AML-193 (cell line): ENCODE results near the gene BCL2L11.

Source experiments
- DNase-seq, 2 experiments: peaks; one replicate each; lab custom pipeline; 2025; lab: John Stamatoyannopoulos, UW

BCL2L11 gene

DNA sequence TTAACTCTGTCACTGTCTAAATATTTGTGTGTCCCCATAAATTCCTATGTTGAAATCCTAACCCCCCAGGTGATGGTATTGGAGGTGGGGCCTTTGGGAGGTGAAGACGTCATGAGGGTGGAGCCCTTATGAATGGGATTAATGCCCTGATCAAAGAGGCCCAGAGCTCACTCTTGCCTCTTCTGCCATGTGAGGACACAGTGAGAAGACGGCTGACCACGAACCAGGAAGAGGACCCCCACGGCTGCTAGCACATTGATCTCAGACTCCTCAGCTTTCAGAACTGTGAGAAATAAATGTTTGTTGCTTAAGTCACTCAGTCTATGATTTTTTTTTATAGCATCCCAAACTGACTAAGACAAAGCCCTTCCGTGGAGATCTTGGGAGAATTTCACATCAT, 71.2 kb downstream of the BCL2L11 start:
- no peak for DNase-seq

DNA sequence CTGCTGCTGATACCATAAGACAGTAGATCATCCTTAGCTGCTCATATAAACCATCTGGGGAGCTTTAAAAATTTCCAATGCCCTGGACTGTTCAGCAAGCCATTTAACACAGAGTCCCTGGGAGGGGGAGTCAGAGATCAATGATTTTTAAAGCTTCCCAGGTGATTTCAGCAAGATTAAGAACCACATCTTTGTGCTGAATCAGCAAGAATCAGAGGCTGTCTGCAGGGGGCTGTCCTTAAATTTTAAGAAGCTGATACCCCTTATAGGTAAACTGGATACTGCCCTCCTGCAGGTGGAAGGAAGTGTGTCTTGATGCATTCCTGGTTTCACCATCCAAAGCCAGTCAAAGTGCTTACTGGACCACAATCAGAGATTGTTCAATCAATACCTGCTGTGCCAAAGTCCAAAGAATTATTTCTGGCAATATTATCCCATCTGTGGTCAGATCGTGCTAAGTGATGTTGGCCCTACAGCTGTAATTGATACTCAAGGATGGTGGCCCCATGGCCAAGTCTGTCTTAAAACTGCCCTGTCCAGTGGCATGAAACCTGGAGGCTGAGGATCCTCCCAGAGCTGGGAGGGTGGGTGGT, 72.2 kb downstream of the BCL2L11 start:
- no peak for DNase-seq

DNA sequence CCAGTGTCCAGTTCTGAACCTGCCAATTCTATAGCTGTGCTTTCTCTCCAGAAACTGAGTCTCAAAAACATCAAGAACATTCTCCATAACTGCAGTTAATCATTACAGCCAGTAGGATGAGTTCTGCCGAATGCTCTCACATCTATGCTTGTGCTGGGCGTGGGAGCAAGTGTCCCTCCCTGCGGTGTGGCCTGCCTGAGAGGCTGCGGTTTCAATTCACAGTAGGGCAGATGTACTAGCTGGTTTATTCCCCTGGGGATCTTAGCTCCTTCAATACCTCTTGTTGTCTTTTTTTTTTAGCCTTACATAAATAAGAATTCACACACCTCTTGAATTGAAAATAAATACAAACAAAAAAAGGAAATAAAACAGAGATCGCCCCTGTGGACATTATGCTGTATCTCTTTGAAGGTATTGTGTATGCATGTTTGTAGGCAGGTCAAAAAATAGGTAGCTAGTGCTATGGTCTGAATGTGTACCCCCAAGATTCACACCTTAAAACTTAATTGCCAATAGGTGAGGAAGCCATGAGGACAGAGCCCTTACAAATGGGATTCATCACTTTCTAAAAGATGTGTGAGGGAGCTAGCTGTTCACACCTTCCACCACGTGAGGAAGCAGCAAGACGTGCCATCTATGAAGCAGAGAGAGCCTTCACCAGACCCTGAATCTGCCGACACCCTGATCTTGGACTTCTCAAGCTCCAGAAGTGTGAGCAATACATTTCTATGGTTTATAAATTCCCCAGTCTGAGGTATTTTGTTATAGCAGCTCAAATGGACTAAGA, 74.3 kb downstream of the BCL2L11 start:
- DNase-seq, result no peak

DNA sequence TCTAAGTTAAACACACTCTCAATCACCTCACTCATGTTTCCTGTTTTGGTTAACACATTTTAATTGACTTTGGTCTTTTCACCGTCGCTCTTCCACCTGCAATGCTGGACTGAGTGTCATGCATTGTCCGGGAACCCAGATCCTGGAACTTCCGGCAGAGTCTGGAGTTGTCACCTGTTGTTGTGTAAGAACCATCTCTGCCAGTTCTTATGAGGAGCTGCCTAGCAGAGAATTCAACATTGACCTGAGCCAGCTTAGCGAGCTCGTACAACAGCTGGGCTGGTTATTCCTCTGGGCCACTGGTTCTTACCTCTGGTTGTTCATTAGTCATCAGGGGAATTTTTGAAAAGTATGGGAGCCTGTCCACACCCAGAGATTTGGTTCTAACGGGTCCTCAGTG, 75.7 kb downstream of the BCL2L11 start:
- DNase-seq, result no peak

DNA sequence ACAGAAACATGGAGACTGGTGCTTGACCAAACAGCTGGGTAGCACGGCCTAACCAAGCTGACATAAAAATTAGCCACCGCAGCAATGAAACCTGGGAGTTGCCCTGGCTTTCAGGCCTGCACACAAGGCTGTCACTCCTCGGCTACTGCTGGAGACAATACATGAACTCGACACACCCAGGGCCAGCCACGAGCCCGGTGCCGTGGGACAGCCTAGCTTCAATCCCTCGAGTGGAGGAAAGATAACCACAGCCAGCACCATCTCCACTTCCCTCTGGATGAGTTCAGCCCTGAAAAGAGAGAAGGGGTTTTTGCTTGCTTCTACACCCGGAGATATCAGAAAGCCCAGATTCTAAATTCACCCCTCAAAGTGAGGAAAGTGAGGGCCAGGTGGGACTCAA, 78.0 kb downstream of the BCL2L11 start:
- no peak for DNase-seq

DNA sequence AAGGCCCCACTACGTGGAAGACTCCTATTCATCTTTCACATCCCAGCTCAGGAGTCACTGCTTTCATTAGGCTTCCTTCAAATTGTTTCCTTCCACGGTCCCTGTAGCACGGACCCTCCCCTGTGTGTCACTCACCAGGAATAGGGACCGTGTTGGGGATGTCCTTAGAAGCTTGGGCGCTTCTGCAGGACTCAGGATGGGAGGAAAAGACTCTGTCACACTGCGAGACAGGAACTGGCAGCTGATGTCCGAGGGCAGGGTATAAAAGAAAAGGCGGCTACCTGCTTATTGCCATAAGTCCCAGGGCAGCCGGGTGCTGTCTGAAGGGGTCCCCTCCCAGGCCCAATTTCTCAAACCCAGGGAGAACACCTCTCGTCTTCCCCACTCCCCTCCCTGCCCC, 79.1 kb downstream of the BCL2L11 start:
- no peak for DNase-seq

DNA sequence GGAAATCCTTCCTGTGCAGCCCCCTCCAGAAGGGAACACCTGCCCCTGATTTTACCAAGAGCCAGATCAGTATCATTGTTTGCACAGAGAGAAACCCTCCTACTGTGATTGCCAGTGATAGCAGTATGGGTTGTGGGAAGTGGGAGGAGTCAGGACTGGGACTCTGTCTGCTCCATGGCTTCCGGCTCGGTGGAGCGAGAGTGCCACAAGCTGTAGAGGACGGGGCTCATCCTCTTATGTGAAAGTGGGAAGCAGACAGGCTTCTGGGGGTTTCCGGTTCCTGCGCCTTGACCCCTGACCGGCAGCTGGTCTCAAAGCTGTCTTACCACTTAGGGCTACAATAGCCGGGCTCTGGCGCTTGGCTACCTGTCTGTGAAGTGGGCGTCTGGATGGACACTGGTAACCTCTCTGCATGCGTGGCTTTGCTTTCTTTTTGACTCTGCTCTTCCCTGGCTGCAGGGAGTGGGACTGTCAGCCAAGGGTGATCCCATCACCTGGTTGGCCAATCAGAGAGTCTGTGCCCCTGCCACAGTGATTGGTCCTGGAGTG, 79.7 kb downstream of the BCL2L11 start:
- no peak for DNase-seq

DNA sequence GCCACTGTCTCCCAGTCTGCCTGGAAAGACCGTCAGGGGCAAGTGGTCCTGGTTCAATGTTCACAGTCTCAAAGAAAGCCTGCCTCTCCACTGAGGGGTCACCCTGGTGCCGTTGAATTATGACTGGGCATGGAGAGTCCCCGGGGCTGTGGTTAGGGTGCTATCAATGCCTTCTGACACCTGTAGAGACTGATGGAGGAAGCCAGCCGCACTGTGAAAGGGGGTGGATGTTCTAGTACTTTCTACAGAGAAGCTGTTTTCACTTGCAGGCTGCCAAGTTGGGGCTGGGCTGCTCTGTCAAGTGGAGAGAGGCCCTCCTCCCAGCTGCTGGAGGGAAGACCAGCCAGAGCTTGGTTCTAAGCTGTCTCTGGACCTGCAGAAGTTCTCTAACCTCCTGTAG, 80.5 kb downstream of the BCL2L11 start:
- no peak for DNase-seq

DNA sequence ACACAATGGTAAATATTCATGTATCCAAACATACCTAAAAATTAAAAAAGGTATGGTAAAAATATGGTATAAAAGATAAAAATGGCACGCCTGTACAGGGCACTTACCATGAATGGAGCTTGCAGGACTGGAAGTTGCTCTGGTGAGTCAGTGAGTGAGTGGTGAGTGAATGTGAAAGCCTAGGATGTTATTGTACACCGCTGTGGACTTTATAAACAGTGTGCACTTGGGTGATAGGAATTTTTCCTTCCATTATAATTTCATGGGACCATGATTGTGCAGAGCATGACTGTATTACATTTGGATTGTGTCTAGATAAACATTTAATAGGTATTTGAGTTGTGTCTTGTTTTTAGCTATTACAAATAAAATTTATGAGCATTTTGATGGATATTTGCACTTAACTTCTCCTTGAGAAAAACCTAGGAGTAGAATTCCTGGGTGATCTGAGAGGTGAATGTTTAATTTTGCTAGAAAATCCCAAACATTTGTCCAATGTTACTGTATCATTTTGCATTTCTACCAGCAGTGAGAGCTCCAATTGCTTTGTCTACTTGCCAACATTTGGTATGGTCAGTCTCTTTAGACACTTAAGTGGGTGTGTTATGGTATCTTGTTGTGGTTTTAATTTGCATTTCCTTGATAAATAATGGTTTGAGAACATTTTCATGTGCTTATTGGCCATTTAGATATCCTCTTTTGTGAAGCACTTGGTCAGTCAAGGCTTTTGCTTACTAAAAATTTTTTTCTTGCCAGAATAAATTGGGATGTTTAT, 81.7 kb downstream of the BCL2L11 start:
- DNase-seq, result no peak

DNA sequence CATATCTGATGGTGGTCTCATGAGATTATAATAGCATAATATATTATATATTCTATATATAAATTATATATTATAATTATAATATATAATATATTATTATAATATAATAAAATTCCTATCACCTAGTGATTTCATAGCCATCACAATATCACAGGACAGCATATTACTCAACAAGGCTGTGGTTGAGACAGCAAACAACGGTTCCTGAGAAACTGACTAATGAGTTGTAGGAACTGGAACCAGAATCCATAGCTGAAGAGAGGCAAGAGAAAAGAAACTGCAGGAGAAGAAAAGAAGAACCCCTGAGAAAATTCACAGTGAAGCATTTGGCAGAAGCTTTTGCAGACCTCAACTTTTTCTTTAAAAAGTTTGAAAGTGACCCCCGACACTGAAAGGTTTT, 84.0 kb downstream of the BCL2L11 start:
- no peak for DNase-seq

DNA sequence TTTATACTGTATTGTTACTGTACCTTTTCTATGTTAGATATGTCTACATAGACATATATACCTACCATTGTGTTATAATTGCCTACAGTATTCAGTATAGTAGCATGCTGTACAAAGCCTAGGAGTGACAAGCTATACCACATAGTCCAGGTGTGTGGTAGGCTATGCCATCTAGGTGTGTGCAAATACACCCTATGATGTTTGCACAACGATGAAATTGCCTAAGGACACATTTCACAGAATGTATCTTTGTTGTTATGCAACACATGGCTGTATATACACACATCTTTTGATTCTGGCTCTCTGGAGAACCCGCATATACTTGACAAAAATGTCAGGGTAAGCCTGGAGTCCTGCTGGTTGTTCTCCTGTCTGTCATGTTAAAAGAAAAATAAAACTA, 85.1 kb downstream of the BCL2L11 start:
- no peak for DNase-seq

DNA sequence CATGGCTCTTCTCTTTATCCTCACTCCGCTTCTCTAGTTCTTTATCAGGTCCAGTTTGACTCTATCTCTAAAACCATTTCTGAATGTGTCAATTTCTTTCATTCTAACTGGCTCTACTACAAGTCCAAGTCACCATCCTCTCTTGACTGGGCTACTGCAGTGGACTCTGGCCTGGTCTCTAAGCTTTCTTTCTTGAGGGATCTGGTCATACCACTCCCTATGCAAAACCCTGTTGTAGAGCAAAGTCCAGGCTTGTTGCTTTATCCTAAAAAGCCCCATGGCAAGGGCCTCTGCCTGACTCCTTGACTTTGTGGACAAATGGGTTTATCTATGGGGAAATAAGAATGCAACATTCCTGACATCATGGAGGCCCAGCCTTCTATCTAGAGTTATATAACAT, 87.1 kb downstream of the BCL2L11 start:
- DNase-seq, result no peak

DNA sequence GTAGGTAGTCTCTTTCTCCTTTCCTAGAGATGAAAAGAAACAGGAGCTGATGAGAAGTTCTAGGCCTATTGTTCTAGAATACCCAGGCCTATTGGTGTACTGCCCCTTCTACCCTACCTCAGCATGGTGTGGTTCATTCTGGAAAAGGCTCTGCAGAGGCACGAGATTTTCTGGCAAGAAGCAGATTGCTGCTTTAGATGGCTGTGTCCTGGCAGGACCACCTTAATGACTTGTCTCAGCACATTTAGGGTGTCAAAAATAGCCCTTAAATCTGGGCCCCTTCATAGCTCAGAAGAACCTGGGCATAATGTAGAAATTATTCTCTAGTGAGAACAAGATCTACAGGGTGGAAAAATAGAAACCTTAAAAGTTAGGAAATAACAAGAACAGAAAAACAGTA, 87.9 kb downstream of the BCL2L11 start:
- no peak for DNase-seq

DNA sequence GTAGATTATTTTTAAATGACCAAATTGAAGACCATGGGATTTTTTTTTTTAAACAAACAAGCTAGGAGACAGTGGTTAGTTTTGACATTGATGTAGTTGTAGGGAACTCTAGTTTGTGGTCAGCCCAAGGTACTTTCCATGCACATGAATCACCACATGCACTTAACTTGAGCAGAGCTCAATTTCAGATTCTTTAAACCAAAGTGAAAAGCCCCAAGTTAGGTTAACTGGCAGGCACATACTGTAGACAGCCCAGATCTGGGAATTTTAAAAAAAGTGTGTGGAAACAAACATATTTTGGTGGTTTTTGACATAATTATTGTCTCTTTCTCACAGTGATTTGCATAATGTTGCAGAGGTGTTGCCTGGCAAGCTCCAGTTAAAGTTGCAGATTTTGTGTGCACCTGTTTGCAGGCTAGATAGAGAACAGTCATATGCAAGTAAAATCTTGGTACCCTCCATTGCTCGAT, 88.4 kb downstream of the BCL2L11 start:
- no peak for DNase-seq

DNA sequence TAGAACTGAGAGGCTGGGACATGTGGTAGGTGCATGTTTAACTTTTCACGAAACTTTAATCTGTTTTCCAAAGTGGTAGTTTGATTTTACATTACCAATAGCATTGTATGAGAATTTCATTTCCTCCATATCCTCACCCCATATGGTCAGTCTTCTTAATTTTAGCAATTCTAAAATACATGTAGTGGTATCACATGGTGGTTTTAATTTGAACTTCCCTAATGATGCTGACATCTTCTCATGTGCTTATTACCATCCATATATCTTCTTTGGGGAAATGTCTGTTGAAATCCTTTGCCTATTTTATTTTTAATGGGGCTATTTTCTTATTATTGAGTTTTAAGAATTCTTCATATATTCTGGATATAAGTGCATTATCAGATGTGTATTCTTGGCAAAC, 89.3 kb downstream of the BCL2L11 start:
- DNase-seq, result no peak

DNA sequence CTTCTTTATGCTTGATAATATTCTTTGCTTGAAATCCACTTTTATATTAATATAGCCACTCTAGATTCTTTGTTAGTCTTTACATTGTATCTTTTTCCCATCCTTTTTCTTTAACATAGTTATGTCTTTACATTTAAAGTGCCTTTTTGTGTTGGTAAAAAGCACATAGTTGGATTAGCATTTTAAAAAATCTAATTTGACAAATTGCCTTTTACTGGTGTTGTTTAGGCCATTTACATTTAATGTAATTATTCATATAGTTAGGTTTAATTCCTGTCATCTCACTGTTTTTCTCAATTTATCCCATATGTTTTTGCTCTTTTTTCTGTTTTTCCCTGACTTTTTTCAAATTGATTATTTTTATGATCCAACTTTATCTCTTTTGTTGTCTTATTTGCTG, 93.2 kb downstream of the BCL2L11 start:
- no peak for DNase-seq

DNA sequence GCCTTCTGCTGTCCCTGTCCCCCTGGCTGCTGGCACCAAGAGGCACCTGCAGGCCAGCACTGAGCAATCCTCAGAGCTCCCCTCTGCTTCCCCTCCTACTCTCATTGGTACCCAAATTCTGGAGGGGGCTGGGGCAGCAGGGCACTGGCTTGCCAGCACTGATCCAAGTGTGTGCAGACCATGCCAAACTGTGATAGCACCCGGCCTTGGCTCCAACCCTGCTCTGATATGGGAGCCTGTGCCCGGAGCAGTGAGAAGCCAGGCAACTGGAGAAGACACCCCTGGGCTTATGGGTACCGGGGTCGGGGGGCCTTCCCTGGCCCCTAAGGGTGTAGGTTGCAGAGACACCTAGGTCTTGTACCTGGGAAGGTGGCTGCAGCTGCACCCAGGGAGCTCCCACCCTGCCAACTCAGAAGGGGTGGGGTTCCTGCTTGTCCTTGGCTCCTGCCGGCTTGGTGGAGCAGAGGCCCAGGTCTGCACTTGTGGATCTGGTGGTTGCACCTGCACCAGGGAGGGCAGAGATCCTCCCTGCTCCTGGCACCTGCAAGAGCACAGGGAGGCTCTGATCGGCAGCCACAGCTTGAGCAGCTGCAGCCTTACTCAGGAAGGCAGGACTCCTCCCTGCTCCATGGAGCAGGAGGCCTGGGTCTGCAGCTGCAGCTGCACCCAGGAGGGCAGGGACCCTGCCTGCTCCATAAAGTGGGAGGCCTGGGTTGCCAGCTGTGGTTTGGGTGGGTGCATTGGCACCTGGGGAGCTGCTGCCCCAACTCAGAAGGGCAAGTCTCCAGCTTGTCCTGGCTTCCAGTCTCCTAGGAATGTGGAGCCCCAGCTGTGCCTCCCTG, 96.3 kb downstream of the BCL2L11 start:
- DNase-seq, result no peak
